GM12873 (cell line): ENCODE results near the gene PRDM2.

Experiments
- CTCF ChIP-seq: IDR thresholded peaks from 2 replicates; pipeline ENCODE4 v1.5.1; 2012; ENCODE audit warnings: low read depth, mild to moderate bottlenecking, moderate library complexity, low read length, control low read depth; ENCODE audit not compliant: insufficient read depth; ENCODE audit errors: missing control alignments

Gene PRDM2

DNA sequence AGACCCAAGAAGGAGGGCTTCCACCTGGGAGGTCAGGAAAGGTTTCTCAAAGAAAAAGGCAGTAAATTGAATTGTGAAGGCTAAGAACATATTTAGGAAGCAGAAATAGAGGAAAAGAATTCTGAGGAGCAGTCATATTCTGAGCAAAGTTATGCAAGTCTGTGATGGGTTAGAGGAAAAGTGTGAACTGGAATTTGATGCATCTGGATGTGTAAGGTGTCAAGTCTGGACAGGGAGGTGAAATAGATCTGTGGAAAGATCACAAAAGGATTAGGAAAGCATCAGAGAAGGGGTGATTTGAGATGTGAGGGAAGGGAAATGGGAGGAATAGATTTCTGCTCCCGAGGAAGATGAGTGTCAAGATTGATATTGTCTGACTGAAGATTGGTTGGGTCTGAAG is 18.1 kb upstream of the PRDM2 start:
- TF ChIP-seq CTCF = no peak

- TF ChIP-seq CTCF = no peak
These were observed 17.5 kb upstream of the PRDM2 start for GRCh38 chr1:13682444-13682843.

DNA sequence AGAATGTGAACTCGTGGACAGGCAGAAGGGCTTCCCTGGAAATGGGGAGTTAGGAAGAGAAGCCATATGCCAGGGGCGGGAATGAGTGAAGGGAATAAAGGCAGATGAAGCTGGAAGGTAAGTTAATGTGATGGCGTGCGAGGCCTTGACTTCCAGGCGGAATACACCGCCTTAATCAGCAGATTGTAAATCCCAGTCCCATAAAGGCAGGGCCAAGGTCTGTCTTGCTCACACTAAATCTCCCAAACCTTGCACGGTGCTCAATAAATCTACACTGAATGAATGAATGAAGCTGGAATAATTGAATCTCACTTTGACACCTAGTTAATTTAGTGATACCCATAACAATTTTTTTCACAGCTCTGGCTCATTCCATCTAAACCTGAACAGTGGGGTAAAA is 16.8 kb upstream of the PRDM2 start:
- TF ChIP-seq CTCF = no peak

- no peak for TF ChIP-seq CTCF
These were observed 12.8 kb upstream of the PRDM2 start for GRCh38 chr1:13687151-13687715.

- TF ChIP-seq CTCF = no peak
These were observed 4.9 kb upstream of the PRDM2 start for GRCh38 chr1:13694886-13695684.

GRCh38 chr1:13697738-13698137 is 2.2 kb upstream of the PRDM2 start:
- TF ChIP-seq CTCF = peak; percentile 23

DNA sequence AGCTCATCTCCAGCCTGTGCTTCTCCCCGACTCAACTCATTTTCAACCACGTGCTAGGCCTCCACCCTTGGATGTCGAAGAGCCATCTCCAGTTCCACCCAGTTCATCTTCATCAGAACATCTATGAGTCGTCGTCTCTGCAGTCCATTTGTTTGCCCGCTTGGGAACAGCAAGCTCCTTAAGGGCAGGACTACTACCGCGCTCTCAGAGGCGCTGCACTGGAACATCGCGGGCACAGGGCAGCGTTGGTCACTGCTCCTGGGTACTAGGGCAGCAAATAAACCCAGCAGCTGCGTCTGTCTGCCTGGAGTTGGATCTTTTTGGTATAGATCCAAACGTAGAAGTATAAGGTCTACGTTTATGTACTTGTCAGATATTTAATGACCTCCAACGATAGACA is 478 bp upstream of the PRDM2 start:
- no peak for TF ChIP-seq CTCF
